GM12878 (cell line): ENCODE results near the gene CELSR2. TPM values are rescaled to one million over a fixed set of nuclear protein-coding genes. Genes with fewer than 3 reads are reported as not detected.

Source experiments
- ATAC-seq: fragments of 200-7000 bp; cut with Tn5 transposase; 3 replicates; pipeline ENCODE4 v1.9.1; 2020; ENCODE audit warnings: mild to moderate bottlenecking, moderate library complexity
- BruUV-seq: library from RNA; stranded (reverse); fragments of 400-500 nt; replicated peaks from 2 replicates; lab custom pipeline; 2021; lab: Mats Ljungman, UMichigan
- CTCF ChIA-PET: fragments of 300-600 bp; sonication (Branson Sonifier 250); formaldehyde crosslinking; extraction: SDS; loops from one replicate; lab custom pipeline; 2021; ENCODE audit warnings: inconsistent platforms; lab: Yijun Ruan, JAX
- POLR2A ChIA-PET: fragments of 350-600 bp; formaldehyde crosslinking; extraction: SDS; loops from one replicate; lab custom pipeline; 2021; ENCODE audit warnings: inconsistent platforms; lab: Charles Lee
- RAD21 ChIA-PET: fragments of 300-600 bp; sonication (Branson Sonifier 250); formaldehyde crosslinking; loops from one replicate; lab custom pipeline; 2023; ENCODE audit warnings: antibody characterized with exemption; ENCODE audit not compliant: unreplicated experiment; lab: Charles Lee
- SMC1A ChIA-PET: fragments of 300-600 bp; sonication (Branson Sonifier 250); formaldehyde crosslinking; loops from one replicate; lab custom pipeline; 2023; ENCODE audit not compliant: unreplicated experiment, uncharacterized antibody; lab: Charles Lee
- DNase-seq: peaks from one replicate; pipeline ENCODE4 v3.0.0-alpha.2; 2011; ENCODE audit warnings: low read depth, low spot score
- FAIRE-seq: peaks from 3 replicates; lab custom pipeline; 2011; peaks lifted over from hg19 to GRCh38; lab: Jason Lieb, UNC
- H2AFZ ChIP-seq: 2 replicates; pipeline ENCODE4 v1.6.0; 2011; ENCODE audit warnings: low read depth, low read length, control low read depth; ENCODE audit not compliant: control insufficient read depth
- H3K27ac ChIP-seq: 2 replicates; pipeline ENCODE4 v1.5.1; 2011; ENCODE audit warnings: control low read depth; ENCODE audit not compliant: control insufficient read depth, insufficient read depth
- H3K27me3 ChIP-seq, 2 experiments: replicated peaks in 1 of 2; 2 replicates each; pipeline versions ENCODE4 v1.6.0 to v1.6.1; 2011; ENCODE audit warnings: low read length in 1 of 2; ENCODE audit not compliant: control insufficient read depth in 2 of 2, insufficient read depth in 2 of 2
- H3K36me3 ChIP-seq, 2 experiments: 2 replicates each; pipeline ENCODE4 v1.5.1; 2011; ENCODE audit warnings: low read length in 1 of 2; ENCODE audit not compliant: control insufficient read depth in 2 of 2, insufficient read depth in 2 of 2
- H3K4me1 ChIP-seq: 2 replicates; pipeline ENCODE4 v1.6.1; 2011; ENCODE audit warnings: mild to moderate bottlenecking, low read length, moderate library complexity, mixed read lengths; ENCODE audit not compliant: control insufficient read depth, insufficient read depth
- H3K4me2 ChIP-seq: 2 replicates; pipeline ENCODE4 v1.6.0; 2011; ENCODE audit warnings: control low read depth; ENCODE audit not compliant: control insufficient read depth, insufficient read depth
- H3K4me3 ChIP-seq: fragments of 200-600 bp; sonication (generic); 2 replicates; pipeline ENCODE4 v1.5.1; 2016
- H3K79me2 ChIP-seq: 2 replicates; pipeline ENCODE4 v1.6.0; 2011; ENCODE audit warnings: low read length; ENCODE audit not compliant: control insufficient read depth, insufficient read depth
- H3K9ac ChIP-seq: 2 replicates; pipeline ENCODE4 v1.8.0; 2011; ENCODE audit warnings: low read length, control low read depth, mixed read lengths; ENCODE audit not compliant: control insufficient read depth, insufficient read depth
- H3K9me3 ChIP-seq: replicated peaks from 3 replicates; pipeline ENCODE4 v1.5.1; 2011; ENCODE audit warnings: mild to moderate bottlenecking, low read length; ENCODE audit not compliant: control insufficient read depth, insufficient read depth
- H4K20me1 ChIP-seq: 2 replicates; pipeline ENCODE4 v1.6.0; 2011; ENCODE audit not compliant: control insufficient read depth, insufficient read depth
- HDGF ChIP-seq: fragments of 450-650 bp; IDR thresholded peaks from 2 replicates; pipeline ENCODE4 v1.6.1; 2016; ENCODE audit warnings: antibody characterized with exemption
- IKZF1 ChIP-seq: fragments of 450-650 bp; conservative IDR thresholded peaks from 2 replicates; pipeline ENCODE4 v1.6.1; 2017; ENCODE audit warnings: antibody characterized with exemption, mild to moderate bottlenecking
- MXI1 ChIP-seq: fragments of 150-350 bp; IDR thresholded peaks from 2 replicates; pipeline ENCODE4 v1.6.1; 2011; ENCODE audit warnings: low read depth, mild to moderate bottlenecking, inconsistent platforms, low read length, improper control_type of control experiment
- PAX8 ChIP-seq: fragments of 450-650 bp; IDR thresholded peaks from 2 replicates; pipeline ENCODE4 v1.6.1; 2017; ENCODE audit warnings: mild to moderate bottlenecking, moderate library complexity
- POLR2A ChIP-seq: IDR thresholded peaks from 2 replicates; pipeline ENCODE4 v1.6.1; 2011; ENCODE audit warnings: low read depth, mild to moderate bottlenecking, low read length
- TARDBP ChIP-seq: IDR thresholded peaks from 2 replicates; pipeline ENCODE4 v1.6.1; 2016; ENCODE audit warnings: borderline replicate concordance
- TBL1XR1 ChIP-seq: IDR thresholded peaks from 2 replicates; pipeline ENCODE4 v1.6.1; 2012; ENCODE audit warnings: low read depth, low read length, improper control_type of control experiment
- ZNF274 ChIP-seq: IDR thresholded peaks from one replicate; pipeline ENCODE4 v1.8.0; 2011; ENCODE audit not compliant: insufficient read length, insufficient read depth
- ZZZ3 ChIP-seq: IDR thresholded peaks from 2 replicates; pipeline ENCODE4 v1.6.1; 2011; ENCODE audit warnings: low read depth; ENCODE audit not compliant: control insufficient read depth, insufficient read length
- WGBS: methylation state at CpG from one replicate; pipeline ENCODE4 v1.1.6; 2016; ENCODE audit warnings: low lambda C conversion rate; ENCODE audit not compliant: insufficient replicate concordance, insufficient coverage; ENCODE audit errors: missing lambda C conversion rate; 5-methylcytosine and 5-hydroxymethylcytosine counted together
- in situ Hi-C: fragments of 300-500 bp; cut with MboI; formaldehyde crosslinking; loops from 9 replicates; pipeline ENCODE4 v1.14.3; 2018; ENCODE audit warnings: mixed read lengths
- intact Hi-C: fragments of 100-400 bp; cut with micrococcal nuclease; formaldehyde crosslinking; loops from one replicate; pipeline ENCODE4 v1.14.2; 2022; ENCODE audit not compliant: unreplicated experiment
- polyA plus RNA-seq, 11 experiments: library from polyadenylated mRNA; depleted of rRNA in 4 of 11; unstranded in 6 of 11; stranded (reverse) in 5 of 11; fragments of >200 nt; fragmentation: Nextera tagmentation in 4 of 11; fragmentation: Illumina TruSeq in 1 of 11; extraction: Ambion mirVana in 4 of 11; extraction: Trizol in 1 of 11; gene quantifications; 1 replicate in 1 of 11; 2 replicates in 10 of 11; pipeline versions ENCODE4 v1.2.1 to v1.2.3, GENCODE V29; 2011 to 2016; ENCODE audit warnings: inconsistent platforms in 2 of 11, missing spikeins in 2 of 11, low read depth in 1 of 11
- total RNA-seq, 4 experiments: library from RNA; depleted of rRNA in 3 of 4; stranded (reverse); fragments of >200 nt in 3 of 4; fragmentation: Illumina TruSeq in 1 of 4; extraction: Trizol in 1 of 4; gene quantifications; 2 replicates each; pipeline versions ENCODE4 v1.2.1 to v1.2.3, GENCODE V29; 2013 to 2021
- TF ChIP-seq, protein P1 (sequence below): IDR thresholded peaks from 2 replicates; pipeline ENCODE4 v1.6.1; 2011; ENCODE audit warnings: low read depth, mild to moderate bottlenecking, low read length, moderate library complexity, borderline replicate concordance; ENCODE audit errors: extremely low read depth
- TF ChIP-seq, protein P2 (sequence below): fragments of 450-650 bp; IDR thresholded peaks from 2 replicates; pipeline ENCODE4 v1.6.1; 2017; ENCODE audit warnings: mild to moderate bottlenecking, moderate library complexity
- TF ChIP-seq, protein P3 (sequence below): IDR thresholded peaks from 2 replicates; pipeline ENCODE4 v1.6.1; 2012; ENCODE audit warnings: mild to moderate bottlenecking, low read depth, low read length
- TF ChIP-seq, protein P4 (sequence below): fragments of 450-650 bp; IDR thresholded peaks from 2 replicates; pipeline ENCODE4 v1.6.1; 2017; ENCODE audit warnings: low read depth, mild to moderate bottlenecking, moderate library complexity

Gene CELSR2
- total and polyA plus RNA-seq, 10 of the 15 experiments (the other 5 are each of a cell fraction or from before 2014, with no cell fraction given) = under 0.01 to 0.15 (median 0.04) TPM; not detected in 2

DNA sequence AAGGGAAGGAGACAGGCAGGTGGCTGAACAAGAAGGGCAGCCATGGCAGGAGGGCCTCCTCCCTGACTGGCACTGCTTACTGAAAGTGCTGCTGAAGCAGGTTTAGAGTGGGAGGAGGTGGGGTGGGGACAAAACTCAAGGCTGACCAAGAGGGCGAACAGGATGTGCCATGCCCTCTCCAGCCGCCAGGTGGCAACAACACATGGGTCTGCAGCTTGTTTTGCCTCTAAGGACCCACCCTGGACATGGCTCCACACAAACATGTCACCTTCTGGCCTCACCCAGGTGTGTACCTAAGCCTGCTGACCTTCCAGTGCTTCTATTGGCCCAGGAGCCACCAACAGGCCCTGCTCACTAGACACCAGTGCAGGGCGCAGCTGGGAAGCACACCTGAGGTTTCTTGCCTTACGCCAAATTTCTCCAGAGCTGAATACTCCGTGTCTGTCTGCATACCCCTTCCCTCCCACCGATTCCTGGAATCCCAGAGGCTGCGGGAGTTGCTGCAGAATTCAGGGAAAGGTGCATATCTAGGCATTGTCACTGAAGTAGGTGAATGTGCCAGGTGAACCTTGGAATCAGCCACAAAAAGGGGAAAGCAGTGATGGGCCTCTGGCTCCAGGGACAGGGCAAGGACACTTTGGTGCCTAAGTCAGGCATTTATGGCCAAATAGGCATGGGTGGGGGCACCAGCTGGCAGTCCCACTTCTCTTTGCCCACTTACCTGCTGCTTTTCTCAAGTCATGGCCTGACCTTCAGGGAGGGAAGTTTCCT, 28.3 kb downstream of the CELSR2 start:
- H2AFZ ChIP-seq = peak overlapping the region; percentile 45; the same call in 1 of the 2 replicates
- H3K4me3 ChIP-seq = no peak overlapping the region
- ChIA-PET CTCF (interaction anchor here (0.6 to 5.3 kb wide), 28 partner anchors 8 to 363 kb away, joined by 3 to 241 read pairs (median 3); partner anchors contain the start of genes SARS1 and SORT1), POLR2A (no interaction called here), RAD21 (interaction anchor here (0.6 to 5.1 kb wide), 10 partner anchors 11 to 255 kb away, joined by 3 to 87 read pairs (median 4); partner anchors contain the start of genes AMIGO1 and SORT1), SMC1A (interaction anchor here (0.6 to 5.1 kb wide), 12 partner anchors 13 to 257 kb away, joined by 3 to 113 read pairs (median 4); partner anchors contain the start of gene SORT1)
- no peak overlapping the region for H3K4me2 ChIP-seq
- no peaks in the 10 kb centered on the region for H3K79me2 ChIP-seq
- H3K27me3 ChIP-seq = peaks cover 0 to 1% of the 10 kb centered on the region in 2 experiments; a peak in 1 of 4 replicates
- ATAC-seq (peak; percentile 94), DNase-seq (peak; percentile 54), FAIRE-seq (peak; percentile 93)
- in situ Hi-C loops = no loop called here
- H3K36me3 ChIP-seq = no peaks in the 10 kb centered on the region
- no peaks in the 10 kb centered on the region for H3K9me3 ChIP-seq
- no peak overlapping the region for H3K27ac ChIP-seq
- intact Hi-C loops = loop anchor here (1.0 kb wide), 2 partner anchors 122 to 255 kb away; no protein-coding TSS in a partner anchor
- BruUV-seq = no TSS peak
- H3K4me1 ChIP-seq = no peaks in the 10 kb centered on the region; the same call in none of the 2 replicates
- no peak overlapping the region for H3K9ac ChIP-seq
- 43% methylated on average over 7 of the region's 7 CpGs for WGBS
- H4K20me1 ChIP-seq = no peaks in the 10 kb centered on the region
- TF ChIP-seq TARDBP (no peak), HDGF (no peak; the same call in 1 of the 2 replicates), IKZF1 (no peak), ZZZ3 (no peak), PAX8 (no peak), POLR2A (no peak), MXI1 (no peak), TBL1XR1 (0 out of 2 replicates have a peak, but pooled peaks have one; percentile 6), ZNF274 (no peak)
- TF ChIP-seq, protein P1, sequence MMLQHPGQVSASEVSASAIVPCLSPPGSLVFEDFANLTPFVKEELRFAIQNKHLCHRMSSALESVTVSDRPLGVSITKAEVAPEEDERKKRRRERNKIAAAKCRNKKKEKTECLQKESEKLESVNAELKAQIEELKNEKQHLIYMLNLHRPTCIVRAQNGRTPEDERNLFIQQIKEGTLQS = no peak
- TF ChIP-seq, protein P2, sequence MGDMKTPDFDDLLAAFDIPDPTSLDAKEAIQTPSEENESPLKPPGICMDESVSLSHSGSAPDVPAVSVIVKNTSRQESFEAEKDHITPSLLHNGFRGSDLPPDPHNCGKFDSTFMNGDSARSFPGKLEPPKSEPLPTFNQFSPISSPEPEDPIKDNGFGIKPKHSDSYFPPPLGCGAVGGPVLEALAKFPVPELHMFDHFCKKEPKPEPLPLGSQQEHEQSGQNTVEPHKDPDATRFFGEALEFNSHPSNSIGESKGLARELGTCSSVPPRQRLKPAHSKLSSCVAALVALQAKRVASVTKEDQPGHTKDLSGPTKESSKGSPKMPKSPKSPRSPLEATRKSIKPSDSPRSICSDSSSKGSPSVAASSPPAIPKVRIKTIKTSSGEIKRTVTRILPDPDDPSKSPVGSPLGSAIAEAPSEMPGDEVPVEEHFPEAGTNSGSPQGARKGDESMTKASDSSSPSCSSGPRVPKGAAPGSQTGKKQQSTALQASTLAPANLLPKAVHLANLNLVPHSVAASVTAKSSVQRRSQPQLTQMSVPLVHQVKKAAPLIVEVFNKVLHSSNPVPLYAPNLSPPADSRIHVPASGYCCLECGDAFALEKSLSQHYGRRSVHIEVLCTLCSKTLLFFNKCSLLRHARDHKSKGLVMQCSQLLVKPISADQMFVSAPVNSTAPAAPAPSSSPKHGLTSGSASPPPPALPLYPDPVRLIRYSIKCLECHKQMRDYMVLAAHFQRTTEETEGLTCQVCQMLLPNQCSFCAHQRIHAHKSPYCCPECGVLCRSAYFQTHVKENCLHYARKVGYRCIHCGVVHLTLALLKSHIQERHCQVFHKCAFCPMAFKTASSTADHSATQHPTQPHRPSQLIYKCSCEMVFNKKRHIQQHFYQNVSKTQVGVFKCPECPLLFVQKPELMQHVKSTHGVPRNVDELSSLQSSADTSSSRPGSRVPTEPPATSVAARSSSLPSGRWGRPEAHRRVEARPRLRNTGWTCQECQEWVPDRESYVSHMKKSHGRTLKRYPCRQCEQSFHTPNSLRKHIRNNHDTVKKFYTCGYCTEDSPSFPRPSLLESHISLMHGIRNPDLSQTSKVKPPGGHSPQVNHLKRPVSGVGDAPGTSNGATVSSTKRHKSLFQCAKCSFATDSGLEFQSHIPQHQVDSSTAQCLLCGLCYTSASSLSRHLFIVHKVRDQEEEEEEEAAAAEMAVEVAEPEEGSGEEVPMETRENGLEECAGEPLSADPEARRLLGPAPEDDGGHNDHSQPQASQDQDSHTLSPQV = 0 out of 2 replicates have a peak, but pooled peaks have one; percentile 57
- TF ChIP-seq, protein P3, sequence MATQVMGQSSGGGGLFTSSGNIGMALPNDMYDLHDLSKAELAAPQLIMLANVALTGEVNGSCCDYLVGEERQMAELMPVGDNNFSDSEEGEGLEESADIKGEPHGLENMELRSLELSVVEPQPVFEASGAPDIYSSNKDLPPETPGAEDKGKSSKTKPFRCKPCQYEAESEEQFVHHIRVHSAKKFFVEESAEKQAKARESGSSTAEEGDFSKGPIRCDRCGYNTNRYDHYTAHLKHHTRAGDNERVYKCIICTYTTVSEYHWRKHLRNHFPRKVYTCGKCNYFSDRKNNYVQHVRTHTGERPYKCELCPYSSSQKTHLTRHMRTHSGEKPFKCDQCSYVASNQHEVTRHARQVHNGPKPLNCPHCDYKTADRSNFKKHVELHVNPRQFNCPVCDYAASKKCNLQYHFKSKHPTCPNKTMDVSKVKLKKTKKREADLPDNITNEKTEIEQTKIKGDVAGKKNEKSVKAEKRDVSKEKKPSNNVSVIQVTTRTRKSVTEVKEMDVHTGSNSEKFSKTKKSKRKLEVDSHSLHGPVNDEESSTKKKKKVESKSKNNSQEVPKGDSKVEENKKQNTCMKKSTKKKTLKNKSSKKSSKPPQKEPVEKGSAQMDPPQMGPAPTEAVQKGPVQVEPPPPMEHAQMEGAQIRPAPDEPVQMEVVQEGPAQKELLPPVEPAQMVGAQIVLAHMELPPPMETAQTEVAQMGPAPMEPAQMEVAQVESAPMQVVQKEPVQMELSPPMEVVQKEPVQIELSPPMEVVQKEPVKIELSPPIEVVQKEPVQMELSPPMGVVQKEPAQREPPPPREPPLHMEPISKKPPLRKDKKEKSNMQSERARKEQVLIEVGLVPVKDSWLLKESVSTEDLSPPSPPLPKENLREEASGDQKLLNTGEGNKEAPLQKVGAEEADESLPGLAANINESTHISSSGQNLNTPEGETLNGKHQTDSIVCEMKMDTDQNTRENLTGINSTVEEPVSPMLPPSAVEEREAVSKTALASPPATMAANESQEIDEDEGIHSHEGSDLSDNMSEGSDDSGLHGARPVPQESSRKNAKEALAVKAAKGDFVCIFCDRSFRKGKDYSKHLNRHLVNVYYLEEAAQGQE = no peak
- TF ChIP-seq, protein P4, sequence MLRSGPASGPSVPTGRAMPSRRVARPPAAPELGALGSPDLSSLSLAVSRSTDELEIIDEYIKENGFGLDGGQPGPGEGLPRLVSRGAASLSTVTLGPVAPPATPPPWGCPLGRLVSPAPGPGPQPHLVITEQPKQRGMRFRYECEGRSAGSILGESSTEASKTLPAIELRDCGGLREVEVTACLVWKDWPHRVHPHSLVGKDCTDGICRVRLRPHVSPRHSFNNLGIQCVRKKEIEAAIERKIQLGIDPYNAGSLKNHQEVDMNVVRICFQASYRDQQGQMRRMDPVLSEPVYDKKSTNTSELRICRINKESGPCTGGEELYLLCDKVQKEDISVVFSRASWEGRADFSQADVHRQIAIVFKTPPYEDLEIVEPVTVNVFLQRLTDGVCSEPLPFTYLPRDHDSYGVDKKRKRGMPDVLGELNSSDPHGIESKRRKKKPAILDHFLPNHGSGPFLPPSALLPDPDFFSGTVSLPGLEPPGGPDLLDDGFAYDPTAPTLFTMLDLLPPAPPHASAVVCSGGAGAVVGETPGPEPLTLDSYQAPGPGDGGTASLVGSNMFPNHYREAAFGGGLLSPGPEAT = no peak
